ENCODE results near the gene HUWE1.
"Not testable (repeated sequence)": the region's sequence is repeated elsewhere in the genome, so short reads cannot be mapped to it uniquely, and the experiment has no call there.

The HUWE1 gene

DNA sequence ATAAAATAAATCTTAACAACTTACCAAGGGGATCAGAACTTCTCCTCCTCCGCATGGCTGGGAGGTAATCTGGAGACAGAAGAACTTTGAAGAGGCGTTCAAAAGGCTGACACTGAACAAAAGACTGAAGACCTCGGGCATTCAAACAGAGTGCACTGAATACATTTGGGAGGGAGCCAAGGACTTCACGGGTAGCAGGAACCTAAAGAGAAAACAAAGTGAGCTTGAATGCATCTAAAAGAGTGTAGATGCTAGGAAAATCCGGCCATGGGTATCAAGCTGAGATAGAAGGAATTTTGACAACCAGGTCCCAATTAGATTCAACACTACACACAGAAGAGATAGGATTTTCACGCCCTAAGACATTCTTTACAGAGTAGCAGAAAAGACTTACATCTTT, 69.6 kb downstream of the HUWE1 start:
- DNase-seq (ENCODE audit: low spot score) = no peak

DNA sequence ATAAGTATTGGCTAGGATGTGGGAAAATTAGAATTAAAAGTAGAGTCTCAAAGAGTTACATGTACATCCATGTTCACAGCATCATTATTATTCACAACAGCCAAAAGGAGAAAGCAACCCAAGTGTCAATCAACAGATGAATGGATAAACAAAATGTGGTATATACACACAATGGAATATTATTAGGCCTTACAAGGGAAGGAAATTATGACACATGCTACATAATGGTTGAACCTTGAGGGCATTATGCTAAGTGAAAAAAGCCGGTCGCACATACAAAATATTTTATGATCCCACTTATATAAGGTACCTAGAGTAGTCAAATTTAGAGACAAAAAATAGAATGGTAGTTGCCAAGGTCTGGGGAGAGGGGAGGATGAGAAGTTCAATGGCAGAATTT, 80.1 kb downstream of the HUWE1 start:
- DNase-seq (ENCODE audit: low spot score) = no peak

DNA sequence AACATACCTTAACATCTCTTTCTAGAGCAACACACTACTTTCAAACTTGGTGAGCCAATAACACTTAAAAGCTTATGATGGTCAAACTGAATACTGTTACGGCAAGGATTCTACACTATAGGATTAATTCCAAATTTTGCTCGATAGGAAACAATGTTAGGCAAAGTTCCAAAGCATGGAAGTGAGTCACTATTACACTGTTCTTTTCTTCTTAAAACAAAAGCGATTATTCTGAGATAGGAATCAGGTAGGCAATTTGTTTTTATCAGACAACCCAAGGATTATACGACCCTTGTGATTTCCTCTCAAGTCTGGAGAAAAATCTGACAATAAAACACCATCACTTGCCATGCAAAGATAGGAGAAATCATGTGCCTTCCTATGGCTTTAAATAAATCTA, 81.5 kb downstream of the HUWE1 start:
- DNase-seq (ENCODE audit: low spot score) = no peak

DNA sequence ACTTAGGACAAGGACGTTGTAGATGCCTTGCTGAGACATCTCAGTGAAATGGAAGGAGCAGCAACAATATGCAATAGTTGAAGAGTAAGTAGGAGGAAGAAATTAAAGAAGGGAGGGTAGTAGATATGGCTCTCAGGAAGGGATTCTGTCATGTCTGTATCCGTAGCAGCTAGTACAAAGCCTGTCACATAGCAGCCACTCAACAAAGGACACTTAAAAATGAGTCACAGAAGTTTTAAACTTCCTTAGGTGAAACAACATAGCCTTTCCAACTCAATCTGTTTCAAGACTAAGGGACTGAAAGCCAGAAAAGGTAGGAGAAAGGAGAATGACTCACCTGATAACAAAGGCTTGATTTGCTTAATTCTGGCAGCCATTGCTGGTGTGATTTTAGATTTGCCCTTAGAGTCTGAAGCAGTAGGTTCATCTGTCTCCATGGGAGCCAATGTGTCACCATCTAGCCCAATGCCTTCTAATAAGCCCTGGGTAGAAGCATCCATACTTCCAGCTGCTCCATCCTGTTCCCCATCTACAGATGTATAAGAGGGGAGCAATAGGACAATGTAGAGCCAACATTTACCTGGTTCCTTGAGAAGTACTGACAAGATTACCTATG, 86.6 kb downstream of the HUWE1 start:
- no peak for DNase-seq (ENCODE audit: low spot score)

DNA sequence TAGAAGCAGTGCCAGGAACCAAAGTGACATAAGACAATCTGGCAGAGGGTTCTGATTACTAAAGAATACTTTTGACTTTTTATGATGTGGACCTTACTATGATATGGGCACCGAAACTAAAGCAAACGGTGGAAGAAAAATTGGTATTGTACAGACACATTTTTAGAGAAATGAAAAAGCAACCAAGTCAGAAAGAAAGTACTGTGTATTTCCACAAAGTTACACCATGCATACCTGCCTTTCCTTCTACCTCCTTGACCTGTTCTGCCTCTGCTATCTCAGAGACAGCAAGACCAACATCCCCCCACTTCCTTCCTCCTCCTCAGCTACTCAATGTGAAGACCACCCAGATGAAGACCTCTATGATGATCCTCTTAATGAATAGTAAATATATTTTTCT, 88.3 kb downstream of the HUWE1 start:
- no peak for DNase-seq (ENCODE audit: low spot score)

DNA sequence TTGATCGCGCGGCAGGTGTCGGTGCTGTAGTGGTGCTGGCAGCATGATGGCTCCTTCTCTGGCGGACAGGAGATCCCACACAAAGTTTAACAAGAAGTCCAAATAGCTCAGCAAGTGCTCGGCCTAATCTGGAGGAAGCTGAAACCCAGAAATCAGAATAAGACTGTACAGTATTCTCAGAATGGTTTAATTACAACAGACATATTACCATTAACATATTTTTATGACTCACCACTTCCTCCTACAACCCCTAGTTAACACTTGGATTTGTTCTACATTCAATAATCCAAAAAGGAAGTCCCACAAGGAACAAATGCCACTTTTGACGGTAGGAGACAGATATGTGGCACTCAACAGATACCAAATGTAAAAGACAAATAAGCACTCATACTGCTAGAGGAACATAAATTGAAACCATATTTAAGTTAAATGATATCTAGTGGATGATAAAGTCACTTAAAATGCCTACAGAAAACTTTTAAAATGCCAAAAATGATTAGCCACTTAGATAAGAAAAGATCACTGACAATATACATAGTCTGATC, 91.2 kb downstream of the HUWE1 start:
- DNase-seq (ENCODE audit: low spot score) = no peak

DNA sequence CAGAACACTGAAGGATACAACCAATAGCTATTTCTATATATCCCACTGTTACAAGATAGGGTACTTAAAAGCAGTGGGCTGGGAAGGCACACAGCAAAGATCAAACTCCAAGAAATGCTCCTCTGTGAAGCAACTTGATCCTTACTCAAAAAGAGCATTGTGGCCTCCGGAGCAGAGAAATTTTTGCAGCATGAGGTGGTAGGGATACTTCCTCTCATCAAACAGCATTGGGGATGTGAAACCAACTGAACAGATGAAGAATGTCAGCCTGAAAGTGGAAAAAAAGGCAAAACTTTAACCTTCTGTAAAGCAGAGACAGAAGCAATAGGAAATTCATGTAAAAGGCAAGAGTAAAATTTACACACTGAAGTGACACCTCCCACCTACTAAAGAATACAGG, 92.2 kb downstream of the HUWE1 start:
- peak; percentile 8 for DNase-seq (ENCODE audit: low spot score)

DNA sequence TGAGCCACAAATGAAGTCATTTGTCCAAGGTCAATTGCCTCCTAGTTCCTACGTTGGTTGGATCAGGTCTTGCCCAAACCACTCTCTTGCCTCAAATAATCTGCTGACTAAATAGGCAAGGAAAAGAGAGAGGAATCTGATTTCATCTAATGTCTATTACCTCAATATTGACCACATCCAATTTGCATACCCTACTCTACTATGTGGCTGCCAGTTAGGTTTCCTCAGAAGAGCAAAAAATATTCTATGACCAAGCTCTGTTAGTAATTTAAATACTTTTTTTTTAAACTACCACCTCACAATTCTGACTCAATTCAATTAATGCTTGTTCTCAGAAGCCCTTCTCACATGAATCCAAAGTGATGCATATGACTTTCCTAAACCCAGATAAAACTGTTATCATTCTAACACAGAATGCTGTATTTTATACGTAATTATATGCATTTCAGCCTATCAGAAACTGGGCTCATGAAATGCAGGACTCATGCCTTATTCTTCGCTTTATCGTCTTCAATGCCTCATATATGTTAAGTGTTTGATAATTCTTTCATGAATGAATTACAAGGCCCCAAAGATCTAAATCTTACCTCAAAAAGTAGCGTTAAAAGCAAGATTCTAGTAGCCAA, 98.6 kb downstream of the HUWE1 start:
- DNase-seq (ENCODE audit: low spot score) = no peak

DNA sequence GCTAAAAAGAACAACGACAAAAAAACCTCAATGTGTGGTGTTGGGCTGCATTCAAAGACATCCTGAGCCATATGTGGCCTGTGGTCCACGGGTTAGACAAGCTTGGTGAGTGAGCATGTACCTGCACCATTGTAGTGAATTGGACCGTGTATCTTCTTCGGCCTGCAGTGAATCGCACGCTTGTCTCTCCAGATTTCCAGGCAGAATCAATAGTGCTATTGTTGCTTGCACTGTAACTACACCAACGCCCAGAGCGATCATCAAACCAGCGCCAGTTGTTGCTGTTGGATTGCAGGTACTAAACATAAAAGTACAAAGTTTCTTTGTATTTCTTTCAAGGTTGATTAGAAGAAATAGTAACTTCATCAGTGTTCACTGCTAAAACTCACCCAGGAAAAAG, 101.6 kb downstream of the HUWE1 start:
- no peak for DNase-seq (ENCODE audit: low spot score)

DNA sequence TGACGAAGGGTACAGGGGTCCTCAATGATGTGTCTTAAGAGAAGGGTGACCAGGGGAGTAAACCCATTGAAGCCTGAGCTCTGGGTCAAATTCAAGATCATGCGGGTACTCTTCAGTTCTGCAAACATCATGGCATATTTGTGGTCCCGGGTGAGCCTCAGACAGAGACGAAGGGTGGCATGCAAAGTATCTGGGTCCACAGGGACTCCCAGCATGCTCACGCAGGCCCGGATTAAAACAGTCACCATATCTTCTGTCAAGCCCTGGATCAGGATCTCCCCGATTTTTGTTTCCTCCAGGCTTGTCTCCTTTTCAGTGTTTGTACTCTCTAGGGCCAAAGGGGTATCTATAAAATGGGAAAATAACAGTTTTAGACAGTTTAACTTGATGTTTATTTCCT, 102.9 kb downstream of the HUWE1 start:
- no peak for DNase-seq (ENCODE audit: low spot score)

DNA sequence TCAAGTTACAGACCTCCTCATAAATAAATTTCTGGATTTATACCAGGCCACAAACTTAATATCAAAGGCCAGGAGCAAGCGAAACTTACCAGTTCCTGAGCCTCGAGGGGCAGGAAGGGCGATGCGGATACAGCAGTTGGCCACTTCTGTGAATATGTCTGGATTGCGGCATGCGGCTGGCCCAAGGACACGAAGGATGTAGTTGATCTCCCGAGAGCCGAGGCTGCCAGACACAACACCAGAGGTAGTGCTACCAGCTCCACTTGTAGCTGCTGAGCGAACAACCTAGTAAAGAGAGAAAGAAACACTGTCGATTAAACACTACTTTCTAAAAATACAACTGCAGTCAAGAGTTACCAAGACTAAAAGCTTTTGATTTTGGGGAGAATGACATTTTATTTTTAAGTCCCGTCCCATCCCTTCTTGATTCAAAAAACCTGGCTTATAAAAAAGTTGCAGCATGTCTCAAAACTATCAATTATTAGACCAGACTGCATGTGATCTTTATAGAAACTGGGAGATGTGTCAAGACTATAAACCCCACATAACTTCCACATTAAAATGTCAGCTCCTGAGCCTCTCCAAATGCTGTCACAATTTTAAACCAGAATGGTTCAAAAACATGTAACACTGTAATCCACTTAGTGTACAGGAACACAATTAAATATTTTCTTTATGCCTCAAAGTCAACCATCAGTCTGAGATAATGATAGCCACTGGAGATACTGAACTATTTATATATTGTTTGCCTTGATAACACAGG, 105.6 kb downstream of the HUWE1 start:
- DNase-seq (ENCODE audit: low spot score) = no peak

DNA sequence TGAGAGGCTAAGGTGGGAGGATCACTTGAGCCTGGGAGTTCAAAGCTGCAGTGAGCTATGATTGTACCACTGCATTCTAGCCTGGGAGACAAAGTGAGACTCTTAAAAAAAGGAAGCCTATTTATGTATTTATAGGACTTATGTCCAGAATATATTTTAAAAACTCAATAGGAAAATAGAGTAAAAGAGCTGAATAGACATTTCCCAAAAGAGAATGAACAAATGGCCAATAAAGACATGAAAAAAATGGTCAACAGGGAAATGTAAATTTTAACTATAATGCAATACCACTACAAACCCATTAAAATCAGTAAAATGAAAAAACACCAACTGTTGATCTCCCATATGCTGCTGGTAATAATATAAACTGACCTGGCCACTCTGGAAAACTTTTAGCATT, 115.0 kb downstream of the HUWE1 start:
- no peak for DNase-seq (ENCODE audit: low spot score)

DNA sequence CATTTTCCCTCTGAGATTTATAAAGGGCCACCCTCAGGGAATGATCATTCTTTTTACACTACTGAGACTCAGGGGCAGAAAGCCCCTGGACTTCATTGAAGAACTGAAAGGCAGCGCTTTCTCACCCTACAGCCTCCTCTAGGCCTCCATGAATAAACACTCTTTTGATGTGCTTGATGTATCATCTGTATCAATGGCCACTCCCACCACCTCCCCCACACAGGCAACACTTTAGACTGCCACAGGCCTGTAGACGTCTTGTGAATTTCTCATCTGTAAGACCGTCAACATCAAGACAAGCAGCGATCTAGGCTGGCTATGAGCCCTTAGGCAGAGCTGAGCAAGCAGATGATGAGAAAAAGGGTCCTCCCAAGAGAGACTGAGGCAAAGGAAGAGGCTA, 123.2 kb downstream of the HUWE1 start:
- DNase-seq (ENCODE audit: low spot score) = no peak

DNA sequence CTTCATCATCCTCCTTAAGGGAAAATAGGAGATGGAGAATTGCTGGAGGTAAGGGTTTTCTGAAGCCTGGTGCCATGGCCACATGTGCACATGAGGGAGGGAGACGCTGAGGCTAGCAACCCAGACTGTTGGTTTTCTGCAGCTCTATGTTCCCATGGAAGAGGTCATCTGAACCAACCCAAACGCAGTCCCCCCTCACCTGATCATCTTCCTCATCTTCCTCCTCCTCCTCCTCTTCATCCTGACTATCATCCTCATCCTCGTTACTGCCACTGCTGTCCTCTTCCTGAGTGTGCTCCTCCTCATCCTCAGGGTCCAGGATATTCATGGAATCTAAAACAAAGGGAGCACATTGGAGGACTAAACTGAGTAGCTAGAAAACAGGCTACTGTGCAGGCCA, 124.6 kb downstream of the HUWE1 start:
- no peak for DNase-seq (ENCODE audit: low spot score)

DNA sequence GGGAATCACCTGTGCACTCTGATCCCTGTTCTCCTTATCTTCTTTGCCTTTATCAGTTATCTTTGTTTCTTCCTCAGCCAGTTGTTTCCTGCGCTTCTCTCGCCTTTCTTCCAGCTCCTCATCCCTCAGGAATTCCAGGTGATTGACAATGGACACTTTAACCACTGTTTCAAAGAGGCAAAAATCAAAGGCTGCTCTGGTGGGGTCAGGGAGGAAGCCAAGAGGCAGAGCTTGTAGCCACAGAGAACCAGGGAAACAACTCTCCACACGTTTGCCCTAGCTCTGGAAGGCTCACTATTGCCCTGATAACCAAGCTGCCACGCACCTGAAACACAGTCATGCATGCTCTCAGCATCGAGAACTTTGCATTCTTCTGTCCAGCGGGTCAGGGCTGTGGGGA, 127.9 kb downstream of the HUWE1 start:
- DNase-seq (ENCODE audit: low spot score) = no peak

DNA sequence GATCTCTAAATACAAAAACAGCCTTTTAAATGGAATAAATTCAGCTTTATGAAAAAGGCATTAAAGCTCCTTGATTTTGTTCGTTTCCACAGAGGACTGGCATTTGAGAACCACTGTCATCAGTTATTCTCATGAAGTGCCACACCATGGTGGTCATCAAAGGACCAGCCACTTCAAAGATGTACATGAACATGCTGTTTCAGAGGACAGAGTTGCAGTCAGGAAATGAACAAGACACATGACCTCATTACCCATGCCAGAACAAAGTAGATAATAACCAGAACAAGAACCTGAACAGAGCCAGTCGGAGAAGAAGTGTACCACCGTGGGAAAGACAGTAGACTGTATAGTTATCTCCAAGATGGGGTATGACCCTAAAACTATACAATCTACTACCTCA, 129.7 kb downstream of the HUWE1 start:
- DNase-seq (ENCODE audit: low spot score) = no peak

DNA sequence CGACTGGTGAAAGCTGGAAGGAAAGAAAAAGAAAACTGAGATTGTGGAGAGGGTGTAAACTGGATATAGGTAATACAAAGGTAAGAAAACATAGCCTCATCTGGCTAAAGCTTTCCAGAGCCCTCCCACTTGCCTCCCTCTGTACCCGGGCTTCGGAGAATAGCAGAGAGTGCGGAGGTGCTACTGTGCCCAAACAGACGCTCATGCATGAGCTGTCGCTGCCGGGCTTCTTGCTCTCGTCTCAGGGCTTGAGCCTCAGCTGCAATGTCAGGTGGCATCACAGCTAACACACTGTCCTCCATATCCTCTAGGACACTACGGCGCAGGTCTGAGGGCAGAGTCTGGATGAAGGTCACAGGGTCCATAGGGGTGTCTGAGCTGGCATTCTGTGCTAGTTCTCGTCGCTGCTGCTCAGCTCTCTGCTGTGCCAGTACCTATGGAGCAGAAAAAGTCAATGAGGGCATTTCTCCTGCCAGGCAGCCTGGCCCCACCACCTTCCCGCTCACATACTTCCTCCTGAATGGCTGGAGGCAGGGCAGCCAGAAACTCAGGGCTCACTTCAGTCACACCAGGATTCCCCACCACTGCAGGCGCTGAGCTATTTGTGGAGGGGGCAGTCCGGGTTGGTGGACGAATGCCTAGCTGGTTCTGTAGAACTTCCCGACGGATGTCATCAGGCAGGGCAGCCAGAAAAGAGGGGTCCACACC, 135.6 kb downstream of the HUWE1 start:
- DNase-seq (ENCODE audit: low spot score) = no peak

DNA sequence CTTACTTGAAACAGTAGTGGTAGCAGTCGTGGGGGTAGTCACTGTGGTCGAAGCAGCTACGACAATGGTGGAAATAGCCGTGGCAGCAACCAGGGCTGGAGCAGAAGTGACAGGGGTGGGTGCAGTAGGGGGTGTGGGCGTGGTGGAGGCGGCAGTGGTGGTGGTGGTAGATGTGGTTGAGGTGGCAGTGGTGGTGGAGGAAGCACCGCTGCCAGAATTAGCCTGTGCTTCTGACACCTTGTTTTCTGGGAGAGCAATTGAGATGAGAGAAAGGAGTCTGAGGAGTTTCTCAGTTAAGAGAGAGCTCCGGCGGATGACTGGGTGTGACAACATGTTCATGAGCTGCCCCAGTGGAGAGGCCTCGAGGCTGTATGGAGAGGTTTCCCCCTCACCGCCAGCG, 138.9 kb downstream of the HUWE1 start:
- DNase-seq (ENCODE audit: low spot score) = no peak

DNA sequence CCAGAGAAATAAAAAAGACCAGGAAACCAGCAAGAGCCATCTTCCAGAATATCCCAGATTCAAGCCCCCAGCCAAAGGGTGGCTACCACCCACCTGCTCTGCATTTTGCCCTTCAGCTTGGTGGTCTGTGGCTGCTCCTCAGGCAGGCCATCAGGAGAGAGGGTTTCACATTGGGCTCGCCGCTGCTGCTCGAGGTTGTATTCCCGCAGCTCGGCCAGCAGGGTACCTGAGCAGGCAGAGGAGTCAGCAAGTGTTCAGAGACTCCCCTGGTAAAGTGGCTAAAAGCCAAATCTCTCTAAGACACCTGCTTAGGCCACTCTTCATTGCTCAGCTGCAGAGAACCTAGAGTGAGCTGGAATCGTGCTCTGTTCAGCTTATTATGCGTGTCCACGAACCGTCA, 141.6 kb downstream of the HUWE1 start:
- DNase-seq (ENCODE audit: low spot score) = no peak

DNA sequence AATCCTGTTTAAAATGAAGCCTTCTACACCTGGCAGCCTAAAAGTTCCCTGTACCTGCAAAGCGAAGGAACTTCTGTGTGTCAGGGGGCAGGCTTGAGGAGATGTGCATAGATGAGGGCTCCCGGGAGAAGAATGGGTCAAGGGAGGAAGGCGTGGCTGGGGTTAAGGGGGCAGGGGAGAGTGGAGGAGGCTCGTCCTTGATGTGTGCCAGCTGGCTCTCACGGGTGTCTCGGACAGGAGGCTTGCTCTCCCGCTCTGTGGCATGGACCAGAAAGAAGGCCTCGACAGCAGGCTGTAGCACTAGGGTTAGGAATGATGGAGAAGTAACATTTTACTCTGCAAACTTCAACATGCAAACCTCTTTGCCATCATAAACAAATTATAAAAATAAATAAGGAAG, 147.7 kb downstream of the HUWE1 start:
- DNase-seq (ENCODE audit: low spot score) = no peak

DNA sequence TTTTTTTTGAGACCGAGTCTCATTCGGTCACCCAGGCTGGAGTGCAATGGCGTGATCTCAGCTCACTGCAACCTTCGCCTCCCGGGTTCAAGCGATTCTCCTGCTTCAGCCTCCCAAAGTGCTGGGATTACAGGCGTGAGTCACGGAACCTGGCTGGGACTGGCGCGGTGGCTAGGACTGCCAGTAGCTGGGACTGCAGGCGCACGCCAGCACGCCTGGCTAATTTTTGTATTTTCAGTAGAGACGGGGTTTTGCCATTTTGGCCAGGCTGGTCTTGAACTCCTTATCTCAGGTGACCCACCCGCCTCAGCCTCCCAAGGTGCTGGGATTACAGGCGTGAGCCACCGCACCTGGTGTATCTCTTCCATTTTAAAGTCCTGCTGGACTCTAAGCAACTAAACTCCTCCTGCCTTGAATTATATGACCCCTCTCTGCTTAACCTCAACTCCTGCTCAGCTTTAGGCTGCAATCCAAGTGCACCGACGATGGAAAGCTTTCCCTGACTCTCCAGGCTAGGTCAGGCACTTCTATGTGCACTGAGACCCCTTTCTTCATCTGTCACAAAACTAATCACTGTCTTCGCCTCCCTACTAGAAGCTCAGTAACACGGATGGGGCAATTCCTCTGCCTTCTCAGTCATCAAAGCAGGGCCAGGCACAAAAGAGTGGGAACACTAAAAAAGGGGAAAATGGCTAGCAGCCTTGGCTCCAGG, 155.1 kb downstream of the HUWE1 start:
- DNase-seq (ENCODE audit: low spot score) = not testable (repeated sequence)

DNA sequence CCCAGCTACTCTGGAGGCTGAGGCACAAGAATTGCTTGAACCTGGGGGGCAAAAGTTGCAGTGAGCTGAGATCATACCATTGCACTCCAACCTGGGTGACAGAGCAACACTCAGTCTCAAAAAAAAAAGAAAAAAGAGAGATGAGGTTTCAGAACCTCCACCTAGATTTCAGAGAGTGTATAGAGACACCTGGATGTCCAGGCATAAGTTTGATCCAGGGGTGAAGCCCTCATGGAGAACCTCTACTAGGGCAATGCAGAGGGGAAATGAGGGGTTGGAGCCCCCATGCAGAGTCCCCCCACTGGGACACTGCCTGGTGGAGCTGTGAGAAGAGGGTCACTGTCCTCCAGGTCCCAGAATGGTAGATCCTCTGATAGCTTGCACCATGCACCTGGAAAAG, 159.5 kb downstream of the HUWE1 start:
- no peak for DNase-seq (ENCODE audit: low spot score)

Measured in hepatic stellate cell (primary cell).